NK-92 (cell line): ENCODE data around the gene AVL9.
"Not testable (repeated sequence)": the region's sequence is repeated elsewhere in the genome, so short reads cannot be mapped to it uniquely, and the experiment has no call there.

Source experiments
- DNase-seq: peaks from one replicate; lab custom pipeline; 2025; ENCODE audit not compliant: unreplicated experiment; lab: John Stamatoyannopoulos, UW

Gene AVL9

DNA sequence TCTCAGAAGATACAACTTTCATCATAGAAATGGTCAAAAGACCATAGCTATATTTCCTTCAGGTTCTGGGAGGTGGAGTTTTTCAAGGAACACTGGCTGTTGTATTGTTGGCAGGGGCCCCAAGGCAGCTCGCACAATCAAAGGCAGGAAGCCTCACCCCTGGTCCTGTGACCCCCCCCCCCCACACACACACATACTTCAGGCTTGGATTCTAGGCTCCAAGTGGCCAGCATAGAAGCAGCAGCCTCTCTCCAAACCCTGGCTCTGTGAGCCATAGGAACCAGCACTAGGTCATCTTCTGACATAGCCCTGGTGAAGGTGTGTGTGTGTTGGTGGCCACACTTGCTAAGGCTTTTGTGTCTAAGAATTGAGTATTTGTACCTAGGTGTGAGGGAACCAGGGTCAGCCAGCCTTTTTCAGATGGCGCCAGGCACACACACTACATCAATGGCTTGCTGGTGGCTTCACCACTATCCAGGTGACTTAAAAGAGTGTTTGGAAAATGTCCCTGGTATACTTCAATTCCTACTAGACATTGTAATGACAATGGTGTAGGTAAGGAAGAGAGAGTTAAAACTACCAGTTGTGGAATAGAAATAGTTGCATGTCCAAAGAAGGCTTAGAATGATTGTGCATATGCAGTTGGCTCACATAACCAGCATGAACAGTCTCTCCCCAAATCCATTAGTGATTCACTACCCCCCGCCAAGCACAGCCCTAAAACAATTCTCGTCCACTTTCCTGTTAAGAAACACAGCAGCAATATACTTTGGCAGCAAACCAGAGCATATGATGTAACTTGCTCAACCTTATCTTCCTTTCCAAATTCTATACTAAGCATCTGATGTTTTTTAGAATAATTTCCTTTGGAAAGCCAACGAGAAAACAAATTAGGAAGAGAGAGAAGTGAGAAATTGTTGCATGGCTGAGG is 91.3 kb downstream of the AVL9 start:
- no peak for DNase-seq

DNA sequence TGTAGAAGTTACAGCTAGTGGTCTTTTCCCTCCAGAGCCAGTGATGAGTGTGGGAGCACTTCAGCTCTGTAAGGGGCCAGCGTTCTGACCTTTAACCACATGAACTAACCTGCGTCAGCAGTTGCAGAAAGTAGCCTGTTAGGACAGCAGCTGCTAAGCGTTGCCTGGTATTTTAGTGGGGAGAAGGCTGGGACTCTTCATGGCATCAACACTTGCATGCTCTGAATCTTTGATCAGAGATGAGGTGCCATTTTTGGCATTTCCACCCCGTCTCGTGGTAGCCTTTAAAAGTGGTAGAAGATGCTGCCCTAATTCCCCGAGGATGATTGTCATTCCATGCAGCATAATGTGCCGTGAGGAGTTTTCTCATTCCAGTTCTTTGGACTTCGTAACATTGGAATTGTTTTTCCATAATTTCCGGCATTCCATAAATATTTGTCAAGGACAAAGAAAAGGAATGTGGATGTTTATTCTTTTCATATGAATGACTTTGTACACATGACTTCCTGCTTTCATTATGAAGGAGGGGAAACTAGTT is 92.2 kb downstream of the AVL9 start:
- DNase-seq, result no peak

- no peak for DNase-seq
Measured at GRCh38 chr7:32588657-32589056, 93.4 kb downstream of the AVL9 start.

GRCh38 chr7:32591938-32592337 is 96.6 kb downstream of the AVL9 start:
- DNase-seq, result no peak

GRCh38 chr7:32592701-32593100 is 97.4 kb downstream of the AVL9 start:
- no peak for DNase-seq

GRCh38 chr7:32594965-32595490 is 99.7 kb downstream of the AVL9 start:
- no peak for DNase-seq

DNA sequence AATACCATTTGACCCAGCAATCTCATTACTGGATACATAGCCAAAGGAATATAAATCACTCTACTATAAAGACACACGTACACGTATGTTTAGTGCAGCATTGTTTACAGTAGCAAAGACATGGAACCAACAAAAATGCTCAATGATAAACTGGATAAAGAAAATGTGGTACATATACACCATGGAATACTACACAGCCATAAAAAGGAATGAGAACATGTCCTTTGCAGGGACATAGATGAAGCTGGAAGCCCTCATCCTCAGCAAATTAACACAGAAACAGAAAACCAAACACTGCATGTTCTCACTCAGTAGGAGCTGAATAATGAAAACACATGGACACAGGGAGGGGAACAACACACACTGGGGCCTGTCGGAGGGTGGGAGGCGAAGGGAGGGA is 105.9 kb downstream of the AVL9 start:
- DNase-seq, result not testable (repeated sequence)

DNA sequence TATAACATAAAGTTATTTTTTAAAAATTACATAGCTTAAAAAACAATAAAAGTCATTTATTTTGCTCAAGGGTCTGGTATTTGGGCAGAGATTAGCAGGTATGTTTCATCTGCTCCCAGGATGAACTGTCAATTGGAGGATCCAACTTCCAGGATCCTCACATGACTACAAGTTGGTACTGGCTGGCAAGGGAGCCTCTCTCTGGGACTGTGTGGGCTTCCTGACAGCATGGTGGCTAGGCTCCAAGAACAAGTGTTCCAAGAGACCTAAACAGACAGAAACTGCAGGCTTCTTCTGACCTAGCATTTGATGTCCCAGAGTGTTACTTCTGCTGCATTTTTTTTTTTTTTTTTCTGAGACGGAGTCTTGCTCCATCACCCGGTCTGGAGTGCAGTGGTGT is 107.2 kb downstream of the AVL9 start:
- no peak for DNase-seq

DNA sequence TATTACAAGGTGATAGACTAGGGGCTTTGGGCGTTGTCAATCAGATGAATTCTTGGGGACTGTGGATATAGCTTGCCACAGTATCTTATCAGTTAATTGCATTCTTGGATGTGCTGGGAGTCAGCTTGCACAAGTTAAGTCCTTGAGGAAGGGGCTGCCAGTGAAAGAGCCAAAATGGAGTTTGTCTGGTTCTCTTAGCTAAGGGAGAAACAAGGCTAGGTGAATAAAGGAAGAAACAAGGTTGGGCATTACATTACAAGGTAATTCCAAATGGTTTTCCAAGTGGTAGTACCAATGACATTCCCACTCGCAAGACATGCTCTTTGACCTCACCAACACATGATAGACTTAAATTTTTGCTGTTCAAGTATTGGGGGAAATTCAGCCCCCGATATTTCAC is 108.2 kb downstream of the AVL9 start:
- DNase-seq, result not testable (repeated sequence)

- not testable (repeated sequence) for DNase-seq
Measured at GRCh38 chr7:32604047-32604446, 108.8 kb downstream of the AVL9 start.

DNA sequence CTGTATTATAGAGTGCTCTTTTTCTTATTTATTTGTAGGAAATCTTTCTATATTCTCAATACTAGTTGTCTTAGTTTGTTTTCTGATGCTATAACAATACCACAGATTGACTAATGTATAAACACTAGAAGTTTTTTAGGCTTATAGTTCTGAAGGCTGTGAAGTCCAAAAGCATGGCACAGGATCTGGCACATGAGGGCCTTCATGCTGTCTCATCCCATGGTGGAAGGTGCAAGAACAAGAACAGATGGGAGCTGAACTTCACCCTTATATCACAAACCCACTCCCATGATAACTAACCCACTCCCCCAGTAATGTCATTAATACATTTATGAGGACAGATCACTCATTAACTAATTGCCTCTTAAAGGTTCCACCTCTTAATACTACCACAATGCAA is 109.7 kb downstream of the AVL9 start:
- DNase-seq, result no peak

DNA sequence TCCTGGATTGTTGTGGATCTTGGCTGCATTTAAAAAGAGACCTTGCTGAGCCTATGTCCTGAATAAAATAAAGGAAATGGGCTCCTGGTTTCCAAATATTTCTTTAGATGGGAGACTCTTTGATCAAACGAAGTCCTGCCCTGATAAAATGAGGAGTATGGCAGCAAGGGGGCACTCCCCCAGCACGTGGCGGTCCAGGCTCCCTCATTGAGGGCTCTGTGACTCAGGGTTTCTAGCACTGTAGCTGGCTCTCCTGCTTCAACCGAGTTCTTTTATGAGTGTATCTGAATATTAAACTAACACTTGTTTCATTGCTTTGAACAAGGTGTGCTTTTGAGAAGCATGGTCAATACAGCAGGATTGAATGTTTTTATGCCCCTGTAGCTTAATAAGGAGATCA is 114.2 kb downstream of the AVL9 start:
- DNase-seq, result no peak

DNA sequence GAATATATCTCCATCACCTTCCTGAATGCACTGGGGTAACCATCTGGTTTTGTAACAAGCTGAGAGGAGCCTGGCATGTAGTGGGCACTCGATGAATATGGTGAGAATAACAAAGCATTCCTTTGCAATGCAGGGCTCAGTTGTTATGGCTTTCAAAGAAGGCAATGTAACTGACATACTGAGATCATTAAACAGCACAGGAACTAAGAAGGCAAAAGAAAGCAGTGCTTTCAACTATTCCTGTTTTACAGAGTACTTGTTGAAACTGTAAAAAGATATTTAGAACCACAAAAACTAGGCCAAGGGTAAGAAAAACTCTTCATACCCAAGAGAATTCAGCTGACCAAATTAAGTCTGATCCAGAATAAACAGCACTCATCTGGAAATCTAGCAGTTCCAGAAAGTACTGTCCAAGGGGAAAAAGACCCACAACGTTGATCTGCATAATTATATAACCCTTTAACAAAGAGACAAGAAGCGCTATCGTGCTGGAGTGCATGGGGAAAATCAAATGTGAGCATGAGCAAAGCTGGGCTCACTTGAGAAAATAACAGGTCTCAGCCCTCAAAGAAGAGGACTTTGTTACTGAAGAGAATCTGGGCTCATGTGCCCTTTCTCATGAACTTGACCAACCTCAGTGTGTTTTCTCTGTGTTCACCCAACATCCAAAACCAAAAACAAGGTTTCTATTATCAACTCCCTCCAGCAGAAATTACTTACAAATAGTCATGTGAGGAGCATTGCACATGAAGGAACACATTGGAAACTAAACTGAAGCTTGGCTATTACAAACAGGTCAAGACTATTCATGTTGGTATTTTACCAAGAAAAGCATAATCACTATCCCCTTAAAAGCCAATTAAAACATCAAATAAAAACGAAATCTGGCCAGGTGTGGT is 116.2 kb downstream of the AVL9 start:
- no peak for DNase-seq

- no peak for DNase-seq
Measured at GRCh38 chr7:32616625-32617024, 121.3 kb downstream of the AVL9 start.

- DNase-seq, result no peak
Measured at GRCh38 chr7:32618470-32618869, 123.2 kb downstream of the AVL9 start.

DNA sequence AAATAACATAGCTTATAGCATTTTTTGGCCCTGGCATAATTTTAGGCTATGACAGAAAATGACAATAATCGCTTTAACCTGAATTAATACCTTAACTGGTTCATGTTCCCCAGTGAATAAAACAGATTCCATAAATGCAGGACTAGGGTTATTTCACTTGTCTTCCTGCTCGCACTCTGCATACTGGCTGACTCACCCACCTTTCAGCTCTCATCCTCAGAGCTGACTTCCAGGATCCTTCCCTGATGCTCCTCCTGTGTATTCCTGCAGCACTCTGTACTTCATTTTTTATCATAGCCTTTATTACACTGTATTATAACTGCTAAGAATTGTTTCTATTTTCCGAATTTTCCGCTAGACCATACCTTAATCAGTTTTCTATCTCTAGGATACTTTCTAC is 123.7 kb downstream of the AVL9 start:
- DNase-seq, result no peak

DNA sequence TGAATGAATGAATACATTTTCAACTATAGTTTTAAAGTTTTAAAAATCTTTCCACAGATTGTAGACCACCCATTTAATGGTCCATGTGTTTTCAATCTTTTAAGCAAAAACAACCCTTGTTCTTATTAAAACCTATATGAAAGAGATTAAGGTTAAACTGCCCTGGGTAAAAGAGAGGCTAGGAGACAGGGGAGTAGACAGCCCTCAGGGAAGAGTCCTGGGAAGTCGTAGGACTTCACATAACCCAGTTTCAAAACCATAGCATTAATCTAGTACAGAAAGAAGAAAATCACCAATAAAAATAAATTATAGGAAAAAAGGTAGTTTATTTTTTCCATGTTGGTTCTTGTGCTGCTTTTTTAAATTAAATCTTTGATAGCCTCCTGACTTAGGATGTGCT is 124.1 kb downstream of the AVL9 start:
- not testable (repeated sequence) for DNase-seq

GRCh38 chr7:32631021-32631420 is 135.7 kb downstream of the AVL9 start:
- DNase-seq, result no peak

GRCh38 chr7:32631590-32632497 is 136.6 kb downstream of the AVL9 start:
- DNase-seq, result not testable (repeated sequence)

- DNase-seq, result not testable (repeated sequence)
Measured at GRCh38 chr7:32633446-32633845, 138.2 kb downstream of the AVL9 start.
